HG02588 (cell line): ENCODE results near the gene BTBD16.

ENCODE experiments used
- ATAC-seq: cut with Tn5 transposase; IDR thresholded peaks from one replicate; pipeline ENCODE4 v1.9.1; 2021; ENCODE audit warnings: mild to moderate bottlenecking, moderate library complexity; ENCODE audit not compliant: unreplicated experiment

BTBD16 gene

DNA sequence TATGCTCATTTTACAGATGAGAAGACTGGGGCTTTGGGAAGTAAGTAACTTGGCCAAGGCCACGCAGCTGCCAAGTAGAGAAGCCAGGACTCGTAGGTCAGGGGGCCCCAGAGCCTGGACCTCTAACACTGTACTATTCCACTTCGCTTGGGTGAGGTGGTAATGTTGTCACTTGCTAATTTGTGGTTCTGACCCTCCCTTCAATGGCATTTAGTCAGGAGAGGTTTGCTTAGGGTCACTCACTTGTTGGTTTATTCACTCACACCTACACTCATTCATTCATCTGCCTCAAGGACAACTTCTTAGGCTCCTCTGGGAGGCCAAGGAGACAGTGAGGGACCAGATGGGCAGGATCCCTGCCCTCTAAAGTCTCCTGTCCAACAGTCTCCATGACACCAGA is 21.3 kb downstream of the BTBD16 start:
- ATAC-seq = no peak

DNA sequence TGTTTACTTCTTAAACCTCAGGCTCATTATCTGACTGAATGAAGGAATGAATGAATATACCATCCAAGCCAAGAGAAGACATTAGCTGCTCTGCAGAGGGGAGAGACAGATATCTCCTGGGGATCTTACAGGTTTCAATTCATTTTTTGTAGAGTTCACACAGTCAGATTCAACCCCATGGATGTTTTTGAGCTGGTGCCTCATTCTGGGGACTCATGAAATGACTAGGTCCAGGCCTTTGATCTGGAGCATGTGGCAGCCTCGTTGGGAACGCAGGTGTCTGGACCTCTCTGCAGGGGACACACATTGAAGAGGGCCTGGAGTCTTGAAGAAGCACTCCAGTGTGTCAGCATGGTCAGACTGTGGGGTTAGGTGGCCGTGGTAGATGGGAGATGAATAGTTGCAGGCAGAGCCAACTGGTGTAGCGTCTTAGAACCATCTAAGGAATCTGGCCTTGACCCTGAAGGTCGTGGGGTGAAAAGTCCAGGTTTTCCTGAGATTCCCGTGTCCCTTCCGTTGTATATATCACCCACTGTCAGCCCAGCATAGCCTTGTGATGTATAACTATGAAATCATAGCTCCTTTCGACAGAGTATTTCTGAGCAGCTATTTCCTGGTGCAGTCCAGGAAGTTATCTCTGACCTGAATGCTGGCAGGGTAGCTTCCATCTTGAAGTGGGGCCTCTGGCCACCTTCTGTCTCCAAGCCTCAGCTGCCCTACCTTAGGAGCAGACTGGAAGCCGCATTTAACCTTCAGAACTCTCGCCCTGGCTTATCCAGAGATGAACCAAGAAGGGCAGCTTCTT is 22.3 kb downstream of the BTBD16 start:
- no peak for ATAC-seq

DNA sequence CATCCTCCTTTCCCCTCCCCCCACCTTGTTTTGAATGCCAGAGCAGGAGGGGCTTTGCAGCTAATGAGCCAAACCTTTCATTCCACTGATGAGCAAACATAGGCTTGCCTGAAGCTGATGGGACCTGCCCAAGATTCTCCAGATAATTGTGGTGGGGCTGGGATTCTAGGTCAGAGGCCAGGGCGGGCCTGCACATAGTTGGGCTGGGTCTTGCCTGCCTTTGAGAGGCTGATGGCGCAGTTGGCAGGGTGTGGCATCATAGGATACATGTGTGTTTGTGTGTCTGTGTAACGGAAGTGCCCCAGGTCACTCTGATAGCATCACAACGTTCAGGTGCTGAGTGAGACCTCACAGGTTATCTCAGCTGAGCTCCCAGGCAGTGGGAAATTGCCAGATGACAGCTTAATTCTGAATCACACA is 22.9 kb downstream of the BTBD16 start:
- no peak for ATAC-seq

DNA sequence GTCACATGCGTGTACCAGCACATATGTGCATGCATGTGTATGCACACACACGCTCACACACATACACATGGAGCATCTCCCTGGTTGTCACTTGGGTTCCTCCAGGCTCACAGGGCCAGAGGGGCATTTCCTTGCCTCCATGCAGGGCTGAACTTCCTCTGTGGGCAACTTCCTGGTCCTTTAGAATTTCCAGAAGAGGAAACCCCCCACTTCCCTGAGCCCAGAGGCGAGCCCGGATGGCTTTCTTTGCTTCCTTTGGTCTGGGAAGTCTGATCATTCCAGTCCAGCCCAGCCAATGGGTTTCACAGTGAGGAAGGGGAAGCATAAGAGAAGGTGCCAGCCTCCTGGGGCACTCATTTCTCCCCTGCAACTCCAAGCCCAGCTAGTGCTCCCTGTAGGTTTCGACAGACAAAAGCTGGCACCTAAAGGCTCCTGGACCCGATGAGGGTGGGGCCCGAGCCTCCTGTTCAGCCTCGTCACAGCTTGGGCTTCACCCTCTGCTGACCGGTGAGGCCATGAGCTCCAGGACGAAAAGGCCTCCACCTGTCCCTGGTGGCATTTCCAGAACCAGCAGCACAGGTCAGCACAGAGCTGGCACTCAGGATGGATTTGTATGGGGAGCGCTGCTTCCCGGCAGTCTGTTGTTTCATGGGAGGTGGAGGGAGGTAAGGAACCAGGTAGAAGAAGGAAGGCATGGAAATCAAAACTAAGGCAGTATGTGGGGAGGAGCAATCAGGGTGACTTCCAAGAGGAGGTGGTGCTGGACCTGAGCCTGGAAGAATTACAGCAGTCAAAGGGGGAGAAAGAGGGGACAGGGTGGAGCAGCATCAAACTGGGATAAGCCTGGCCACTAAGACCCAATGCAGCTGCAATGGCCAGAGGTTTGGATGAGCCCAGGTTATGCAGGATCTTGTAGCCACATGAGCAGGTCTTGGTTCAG is 23.7 kb downstream of the BTBD16 start:
- no peak for ATAC-seq

DNA sequence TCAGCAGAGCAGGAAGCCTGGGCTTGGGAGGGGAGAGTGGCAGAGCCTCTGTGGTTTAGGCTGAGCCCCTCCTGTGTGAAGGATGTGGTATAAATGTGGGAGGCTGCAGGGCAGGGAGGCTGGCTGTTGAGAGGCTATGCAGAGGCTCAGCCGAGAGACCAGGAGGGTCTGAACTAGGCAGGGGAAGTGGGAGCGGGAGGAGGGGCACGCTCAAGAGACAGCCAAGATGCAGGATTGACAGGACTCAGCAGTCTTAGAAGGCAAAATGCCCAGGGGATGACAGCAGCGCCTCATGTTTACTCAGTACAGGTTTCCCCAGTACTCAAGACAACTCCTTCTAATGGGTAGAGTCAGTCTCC is 24.3 kb downstream of the BTBD16 start:
- ATAC-seq = no peak

DNA sequence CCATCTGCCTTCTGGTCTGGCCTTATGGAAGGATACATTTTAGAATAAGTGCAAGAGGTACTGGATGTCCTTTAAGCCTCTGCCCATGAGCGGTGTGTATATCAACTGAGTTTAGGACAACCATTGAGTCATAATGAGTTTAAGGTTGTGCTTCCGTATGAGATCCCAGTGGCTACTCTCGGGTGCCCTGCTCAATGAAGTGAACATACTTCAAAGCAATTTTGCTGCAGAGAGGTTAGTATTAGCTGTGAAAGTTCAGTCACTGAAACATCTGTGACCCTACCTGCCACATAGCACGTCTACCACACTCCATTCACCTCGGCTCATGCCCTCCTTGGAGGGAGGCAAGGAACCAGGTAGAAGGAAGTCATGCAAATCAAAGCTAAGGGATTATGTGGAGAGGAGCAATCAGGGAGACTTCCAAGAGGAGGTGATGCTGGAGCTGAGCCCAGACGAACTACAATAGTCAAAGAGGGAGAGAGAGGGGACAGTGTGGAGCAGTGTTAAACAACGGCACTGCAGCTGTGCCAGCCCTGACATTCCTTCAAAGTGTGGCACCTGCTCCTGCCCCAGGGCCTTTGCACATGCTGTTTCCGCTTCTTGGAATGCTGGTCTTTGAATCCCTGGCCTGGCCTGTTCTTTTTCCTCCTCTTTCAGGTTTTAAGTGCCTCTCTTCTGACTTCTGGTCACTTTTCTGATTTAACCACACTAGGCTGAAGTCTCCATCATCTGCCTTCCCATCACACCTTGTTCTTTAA is 25.4 kb downstream of the BTBD16 start:
- no peak for ATAC-seq

DNA sequence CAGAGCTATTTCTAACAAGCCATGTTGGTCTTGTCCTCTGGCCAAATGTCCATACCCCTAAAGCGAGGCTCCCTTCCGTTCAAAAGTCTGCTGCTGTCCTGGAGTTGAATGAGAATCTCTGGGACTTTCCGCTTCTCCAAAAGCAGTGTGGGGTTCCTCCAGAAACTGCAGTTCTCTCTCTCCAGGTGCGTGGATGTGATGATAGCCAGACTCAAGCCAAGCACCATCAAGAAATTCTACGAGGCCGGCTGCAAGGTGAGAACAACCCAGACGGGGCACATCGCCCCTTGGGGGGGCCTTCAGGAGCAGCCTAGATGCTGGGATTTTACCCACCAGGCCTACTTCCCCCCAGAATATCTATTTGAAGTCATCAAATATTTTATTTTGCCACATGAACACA is 26.5 kb downstream of the BTBD16 start:
- ATAC-seq = no peak

DNA sequence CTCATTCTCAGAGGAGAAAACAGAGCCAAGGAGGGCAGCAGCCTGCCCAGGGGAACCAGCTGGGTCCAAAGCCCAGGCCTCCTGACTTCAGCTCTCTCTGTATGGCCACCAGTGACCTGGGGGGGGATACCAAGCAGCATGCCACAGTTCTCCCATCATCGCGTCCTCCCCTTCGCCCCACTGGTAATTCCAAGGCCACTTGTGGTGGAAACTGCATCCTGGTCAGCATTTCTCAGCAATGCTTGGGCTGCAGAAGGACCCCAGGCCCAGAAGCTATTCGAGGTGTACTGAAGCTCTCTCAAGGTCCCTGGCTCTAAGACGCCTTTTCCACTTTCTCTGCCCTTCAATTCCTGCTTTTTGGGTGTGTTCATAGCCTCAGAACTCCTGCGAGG is 27.1 kb downstream of the BTBD16 start:
- no peak for ATAC-seq

DNA sequence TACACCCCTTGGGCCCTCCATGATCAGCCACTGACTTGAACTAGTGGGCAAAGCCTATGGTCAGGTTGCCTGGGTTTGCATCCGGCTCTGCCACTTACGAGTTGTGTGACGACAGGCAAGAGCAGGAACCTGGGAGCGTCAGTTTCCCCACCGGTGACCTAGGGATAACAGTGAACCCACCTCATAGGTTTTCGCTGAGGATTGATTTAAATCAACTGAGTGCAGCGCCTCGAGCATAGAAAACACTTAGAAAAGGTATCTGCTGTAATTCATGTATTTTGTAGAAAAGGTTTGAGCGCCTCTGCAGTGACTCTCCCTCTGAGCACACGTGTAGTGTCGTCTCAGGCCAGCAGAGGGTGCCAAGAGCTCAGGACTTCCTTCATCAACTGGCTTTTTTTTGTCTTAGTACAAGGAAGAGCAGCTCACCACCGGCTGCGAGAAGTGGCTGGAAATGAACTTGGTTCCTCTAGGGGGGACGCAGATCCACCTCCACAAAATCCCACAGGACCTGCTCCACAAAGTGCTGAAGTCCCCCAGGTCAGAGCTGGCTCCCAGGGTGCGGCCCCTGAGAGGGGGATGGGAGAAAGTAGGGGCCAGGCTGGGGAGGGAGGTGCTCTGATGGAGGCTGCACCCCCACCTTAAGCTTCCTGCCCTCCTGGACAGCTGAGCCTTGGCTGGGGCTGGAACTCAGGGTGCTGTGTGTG is 27.7 kb downstream of the BTBD16 start:
- no peak for ATAC-seq

DNA sequence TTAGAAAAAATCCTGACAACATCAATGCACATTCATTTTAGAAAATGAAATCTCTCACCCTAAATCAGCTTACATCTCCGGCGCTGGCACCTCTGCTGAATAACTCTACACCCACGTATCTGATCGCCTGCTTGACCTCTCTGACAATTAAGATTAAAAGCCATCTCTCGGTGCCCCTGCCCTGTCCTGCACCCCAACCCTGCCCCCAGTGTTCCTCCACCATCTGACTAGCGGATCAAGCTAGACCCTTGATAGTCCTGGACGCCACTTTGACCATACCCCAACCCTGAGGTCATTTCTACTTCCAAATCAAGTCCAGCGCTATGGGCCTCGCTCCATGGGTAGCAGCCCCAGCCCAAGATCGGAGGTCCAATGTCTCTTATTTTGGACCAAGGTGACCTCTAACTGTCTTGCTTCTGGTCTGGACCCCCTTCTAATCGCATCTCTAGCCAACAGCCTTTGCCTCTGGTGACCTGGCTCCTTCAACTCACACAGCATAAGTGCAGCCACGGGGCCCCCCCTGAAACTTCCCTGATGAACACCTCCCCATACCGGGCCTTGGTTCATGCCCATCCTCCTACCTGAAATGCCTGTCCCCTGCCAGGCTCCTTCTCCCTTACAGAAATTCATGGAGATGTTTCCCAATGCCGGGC is 28.5 kb downstream of the BTBD16 start:
- no peak for ATAC-seq

DNA sequence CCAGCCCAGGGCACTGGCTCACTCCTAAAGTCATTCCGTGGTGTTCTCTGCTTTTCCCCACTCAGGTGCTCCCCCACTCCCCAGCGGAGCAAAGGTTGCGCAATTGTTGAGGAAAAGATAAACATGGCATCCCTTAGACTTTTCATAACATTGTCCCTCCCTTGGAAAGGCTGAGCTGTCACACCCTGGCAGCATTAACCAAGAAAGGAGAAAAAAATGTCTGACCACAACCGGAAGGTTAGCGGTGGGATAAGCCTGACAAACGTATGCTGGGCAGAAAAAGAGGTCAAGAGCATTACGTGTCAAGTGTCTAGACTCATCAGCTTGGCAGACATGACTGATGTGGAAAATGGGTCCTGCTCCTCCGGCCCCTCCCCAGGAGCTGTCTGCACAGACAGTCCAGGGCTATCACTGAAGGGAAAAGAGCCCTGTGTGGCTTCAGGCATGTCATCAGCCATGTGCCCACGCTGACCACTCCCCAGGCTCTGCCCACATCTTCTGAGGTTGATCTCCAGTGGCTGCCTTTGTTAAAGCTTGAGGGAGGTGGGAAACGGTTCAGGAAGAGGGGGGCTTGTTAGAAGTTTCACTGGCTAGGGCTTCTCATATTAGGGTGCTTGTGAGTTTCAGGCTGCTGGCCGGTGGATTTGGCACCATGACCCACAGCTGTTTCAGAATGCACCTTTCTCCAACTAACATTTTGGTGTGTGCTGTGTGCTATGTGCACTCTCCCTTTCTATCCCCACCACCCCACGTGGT is 30.1 kb downstream of the BTBD16 start:
- no peak for ATAC-seq

DNA sequence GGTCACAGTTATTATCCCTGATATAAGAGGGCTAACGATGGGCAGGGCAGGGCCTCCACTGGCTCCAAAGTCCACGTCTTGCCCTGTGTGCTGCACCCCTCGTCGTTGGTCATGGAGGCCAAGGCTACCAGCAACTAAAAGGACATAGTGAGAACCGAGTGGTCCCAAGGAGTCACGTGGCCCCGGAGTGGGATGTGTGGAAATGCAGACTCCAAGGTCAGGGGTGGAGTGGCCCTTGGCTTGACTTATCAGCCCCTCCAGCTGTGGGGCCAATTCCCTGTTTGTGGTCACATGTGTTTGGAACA is 30.7 kb downstream of the BTBD16 start:
- no peak for ATAC-seq

DNA sequence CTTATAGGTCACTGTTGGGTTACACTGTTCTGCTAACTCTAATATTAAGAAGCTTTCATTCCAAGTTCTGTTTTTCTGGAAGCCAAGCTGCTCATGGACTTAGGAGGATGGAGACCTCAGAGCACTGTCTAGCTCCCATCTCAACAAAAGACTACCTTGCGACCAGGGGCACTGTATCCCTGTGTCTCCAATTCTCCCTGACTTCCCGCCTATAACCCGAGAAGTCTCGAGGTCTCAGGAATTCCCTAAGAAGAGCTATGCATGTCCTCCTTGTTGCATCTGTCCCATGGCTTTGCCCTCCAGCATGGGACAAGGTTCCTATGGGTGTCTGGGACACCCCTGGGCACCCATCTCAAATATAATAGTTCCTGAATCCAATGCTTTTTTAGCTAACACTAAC is 31.2 kb downstream of the BTBD16 start:
- no peak for ATAC-seq

DNA sequence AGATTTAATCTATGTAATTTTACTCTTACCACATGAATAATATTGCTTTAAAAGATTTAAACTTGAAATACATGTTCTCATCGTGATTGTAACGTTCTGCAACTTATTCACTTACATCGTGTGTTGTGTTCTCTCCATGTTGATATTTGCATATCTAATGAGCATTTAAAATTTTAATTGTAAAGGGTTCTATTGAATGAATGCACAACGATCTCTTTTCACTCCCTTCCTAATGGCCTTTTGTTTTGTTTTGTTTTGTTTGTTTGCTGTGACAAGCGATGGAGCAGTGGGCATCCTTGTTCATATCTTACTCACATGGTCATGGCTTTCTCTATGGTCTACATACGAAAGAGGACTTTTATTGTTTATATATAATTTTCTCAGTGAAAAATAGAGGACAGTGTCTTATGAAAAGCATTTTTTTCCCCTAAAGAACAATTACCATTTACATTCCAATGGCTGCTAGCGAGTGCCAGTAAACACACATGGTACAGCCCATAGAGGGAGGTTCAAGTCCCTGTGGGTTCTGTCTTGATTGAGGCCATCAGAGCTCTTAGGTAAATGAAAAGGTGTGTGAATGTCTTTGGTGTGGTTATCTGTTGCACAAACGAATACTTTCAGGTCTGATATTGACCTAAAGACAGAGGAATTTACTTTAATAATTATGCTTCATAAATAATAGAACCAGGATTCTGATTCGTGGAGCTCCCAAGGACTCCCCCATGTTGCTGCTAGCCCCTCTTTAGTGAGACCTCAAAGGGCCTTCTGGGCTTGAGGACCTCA is 32.4 kb downstream of the BTBD16 start:
- ATAC-seq = no peak

DNA sequence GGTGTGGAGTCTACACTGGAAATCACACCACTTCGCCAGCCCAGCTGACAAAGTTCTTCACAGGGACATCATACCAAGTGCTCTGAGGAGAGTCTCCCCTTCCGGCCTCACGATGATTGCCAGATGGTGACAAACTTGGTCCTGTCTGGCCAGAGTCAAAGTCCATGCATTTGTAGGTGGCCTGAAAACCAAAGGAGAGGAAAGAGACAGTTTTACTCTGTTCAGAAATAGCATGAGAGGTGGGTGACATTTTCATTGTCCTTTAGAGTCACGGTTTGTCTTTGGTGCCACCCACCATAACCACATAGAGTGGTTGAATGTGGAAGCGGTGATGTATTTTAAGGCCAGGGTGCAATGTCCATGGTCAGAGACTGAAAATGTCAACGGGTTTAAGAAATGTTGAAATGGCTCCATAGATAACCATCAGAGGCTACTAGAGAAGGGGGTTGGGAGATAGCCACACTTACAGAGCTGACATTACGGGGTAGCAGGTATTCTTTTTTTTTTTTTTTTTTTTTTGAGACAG is 33.0 kb downstream of the BTBD16 start:
- ATAC-seq = no peak

DNA sequence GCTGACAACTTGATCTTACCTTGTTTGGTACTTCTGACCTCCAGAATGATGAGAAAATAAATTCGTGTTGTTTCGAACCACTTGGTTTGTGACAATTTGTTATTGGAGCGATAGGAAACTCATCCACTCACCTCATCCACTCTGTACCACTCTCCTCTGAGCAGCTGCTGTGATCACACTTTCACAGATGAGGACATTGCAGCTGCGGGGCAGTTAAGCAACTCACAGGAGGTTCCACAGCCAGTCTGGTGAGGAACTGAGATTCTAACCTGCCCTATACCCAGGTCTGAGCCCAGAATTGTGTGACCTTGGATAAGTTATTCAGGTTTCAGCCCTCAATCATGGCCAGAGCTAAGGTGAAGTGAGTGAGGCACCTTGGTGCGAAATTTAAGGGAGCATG is 35.2 kb downstream of the BTBD16 start:
- no peak for ATAC-seq

DNA sequence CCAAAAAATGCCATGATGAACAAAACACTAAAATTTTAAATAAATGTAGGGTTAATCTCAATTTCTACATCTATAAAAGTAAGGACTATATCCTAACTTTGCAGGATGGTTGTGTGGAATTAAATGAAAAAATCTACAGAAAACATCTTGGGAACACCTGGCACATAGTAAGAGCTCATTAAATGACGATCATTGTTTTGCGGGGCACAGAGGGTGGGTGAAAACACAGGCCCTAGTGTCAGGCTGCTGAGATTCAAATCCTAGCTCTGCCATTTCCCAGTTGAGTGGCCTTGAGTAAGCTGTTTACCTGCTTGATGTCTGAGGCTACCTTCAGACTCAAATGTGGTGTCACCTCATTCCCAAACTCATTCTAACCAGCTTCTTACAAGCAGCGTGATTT is 35.6 kb downstream of the BTBD16 start:
- no peak for ATAC-seq

DNA sequence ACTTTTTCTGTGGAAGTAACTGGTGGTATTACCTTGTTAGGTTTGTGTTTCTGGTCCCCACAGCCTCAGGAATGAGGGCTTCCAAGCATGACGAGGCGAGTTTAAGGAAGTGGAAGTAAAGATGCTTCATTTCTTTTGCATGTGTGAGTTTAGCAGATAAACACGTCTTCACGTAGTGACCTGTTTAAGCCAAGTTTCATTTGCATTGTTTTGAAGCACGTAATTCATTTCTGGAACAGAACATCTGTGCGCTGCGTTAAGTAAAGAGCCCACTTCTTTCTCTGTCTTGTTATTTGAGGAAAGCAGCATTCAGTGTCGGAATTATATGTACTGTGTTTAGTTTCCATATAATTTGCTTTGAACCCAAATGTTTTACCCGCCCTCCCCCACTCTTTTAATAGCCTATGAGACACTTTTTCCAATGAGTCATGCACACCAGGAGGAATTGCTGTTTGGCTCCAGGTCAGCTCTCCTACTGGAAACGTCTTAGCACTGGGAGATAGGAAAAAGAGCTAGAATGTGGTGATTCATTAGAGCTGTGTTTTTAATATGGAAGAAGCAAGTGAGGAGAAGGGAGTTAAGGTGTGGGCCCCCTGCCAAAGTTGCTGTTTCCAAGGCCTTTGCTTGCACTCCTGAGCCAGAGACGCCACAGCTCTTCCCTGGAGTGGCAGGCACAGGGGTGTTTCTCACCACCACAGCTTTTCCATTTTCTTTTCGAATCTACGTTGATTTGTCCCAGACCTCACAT is 36.7 kb downstream of the BTBD16 start:
- ATAC-seq = no peak
